Progenitor cell of endocrine pancreas (in vitro differentiated cells): ENCODE data around the gene RBM4B. TPM values are rescaled to one million over a fixed set of nuclear protein-coding genes. Genes with fewer than 3 reads are reported as not detected.

Experiments
- DNase-seq: peaks from one replicate; pipeline ENCODE4 v3.0.0; 2021; ENCODE audit warnings: low spot score; ENCODE audit not compliant: unreplicated experiment
- H3K27ac Mint-ChIP-seq: 2 replicates; pipeline ENCODE4 v1.8.0; 2021; ENCODE audit warnings: mild to moderate bottlenecking, moderate library complexity, mixed read lengths
- H3K27me3 Mint-ChIP-seq: 2 replicates; pipeline ENCODE4 v1.8.0; 2021; ENCODE audit warnings: mixed read lengths
- H3K36me3 Mint-ChIP-seq: 2 replicates; pipeline ENCODE4 v1.8.0; 2022; ENCODE audit warnings: mixed read lengths; ENCODE audit not compliant: insufficient read depth
- H3K4me1 Mint-ChIP-seq: 2 replicates; pipeline ENCODE4 v1.8.0; 2021; ENCODE audit warnings: low read depth, mixed read lengths
- H3K4me3 Mint-ChIP-seq: 2 replicates; pipeline ENCODE4 v1.8.0; 2021; ENCODE audit warnings: low read depth, mild to moderate bottlenecking, moderate library complexity, mixed read lengths
- H3K9me3 Mint-ChIP-seq: 2 replicates; pipeline ENCODE4 v1.8.0; 2021; ENCODE audit warnings: low read depth, mixed read lengths
- total RNA-seq: library from RNA; stranded (reverse); gene quantifications from 2 replicates; pipeline ENCODE4 v1.2.1, GENCODE V29; 2021
- TF ChIP-seq, protein P1 (sequence below): fragments of 200-600 bp; sonication (generic); IDR thresholded peaks from one replicate; pipeline ENCODE4 v1.5.0; 2021; ENCODE audit warnings: antibody characterized with exemption, mild to moderate bottlenecking; ENCODE audit not compliant: unreplicated experiment

RBM4B gene
- total RNA-seq, 1 donor from 2014 or later = 71.0 TPM

DNA sequence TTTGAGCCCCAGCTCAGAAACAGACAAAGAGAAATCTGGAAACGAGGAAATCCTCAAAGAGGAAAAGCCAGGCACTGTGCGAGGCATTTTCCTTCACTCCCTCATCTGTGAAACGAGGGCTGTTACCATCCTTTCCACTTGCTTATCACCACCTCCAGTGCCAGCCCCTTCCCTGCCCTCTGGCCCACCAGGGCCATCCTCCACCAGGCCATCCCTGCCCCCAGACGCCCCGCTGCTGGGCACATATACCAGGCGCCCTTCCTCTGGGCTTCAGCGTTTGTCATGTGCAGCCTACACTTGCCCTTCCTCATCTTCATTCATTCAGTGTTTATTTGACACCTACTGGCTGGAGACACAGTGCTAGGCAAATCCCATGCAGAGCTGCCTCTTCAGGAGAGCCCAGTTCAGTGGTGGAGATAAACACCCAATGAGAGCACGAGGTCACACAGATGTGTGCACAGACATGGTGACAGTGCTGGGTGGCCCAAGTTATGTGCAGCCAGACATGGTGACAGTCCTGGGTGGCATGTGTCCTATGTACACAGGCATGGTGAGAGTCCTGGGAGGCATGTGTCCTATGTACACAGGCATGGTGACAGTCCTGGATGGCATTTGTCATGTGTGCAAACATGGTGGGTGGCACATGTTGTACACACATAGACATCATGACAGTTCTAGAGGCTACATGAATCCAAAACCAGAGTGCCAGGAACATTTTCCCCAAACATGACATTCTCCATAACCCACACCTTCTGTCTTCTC lies 41.6 kb upstream of the RBM4B start:
- Mint-ChIP-seq H3K9me3 (no peaks in the 10 kb centered on the region), H3K27ac (no peak overlapping the region), H3K4me3 (no peak overlapping the region), H3K4me1 (peaks cover 14% of the 10 kb centered on the region), H3K27me3 (no peaks in the 10 kb centered on the region), H3K36me3 (peaks cover 5% of the 10 kb centered on the region)
- DNase-seq = no peak
- TF ChIP-seq, protein P1, sequence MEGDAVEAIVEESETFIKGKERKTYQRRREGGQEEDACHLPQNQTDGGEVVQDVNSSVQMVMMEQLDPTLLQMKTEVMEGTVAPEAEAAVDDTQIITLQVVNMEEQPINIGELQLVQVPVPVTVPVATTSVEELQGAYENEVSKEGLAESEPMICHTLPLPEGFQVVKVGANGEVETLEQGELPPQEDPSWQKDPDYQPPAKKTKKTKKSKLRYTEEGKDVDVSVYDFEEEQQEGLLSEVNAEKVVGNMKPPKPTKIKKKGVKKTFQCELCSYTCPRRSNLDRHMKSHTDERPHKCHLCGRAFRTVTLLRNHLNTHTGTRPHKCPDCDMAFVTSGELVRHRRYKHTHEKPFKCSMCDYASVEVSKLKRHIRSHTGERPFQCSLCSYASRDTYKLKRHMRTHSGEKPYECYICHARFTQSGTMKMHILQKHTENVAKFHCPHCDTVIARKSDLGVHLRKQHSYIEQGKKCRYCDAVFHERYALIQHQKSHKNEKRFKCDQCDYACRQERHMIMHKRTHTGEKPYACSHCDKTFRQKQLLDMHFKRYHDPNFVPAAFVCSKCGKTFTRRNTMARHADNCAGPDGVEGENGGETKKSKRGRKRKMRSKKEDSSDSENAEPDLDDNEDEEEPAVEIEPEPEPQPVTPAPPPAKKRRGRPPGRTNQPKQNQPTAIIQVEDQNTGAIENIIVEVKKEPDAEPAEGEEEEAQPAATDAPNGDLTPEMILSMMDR = no peak

- Mint-ChIP-seq H3K4me3 (no peak overlapping the region), H3K36me3 (peaks cover 11% of the 10 kb centered on the region)
Observed at GRCh38 chr11:66718320-66718971, 40.8 kb upstream of the RBM4B start.

DNA sequence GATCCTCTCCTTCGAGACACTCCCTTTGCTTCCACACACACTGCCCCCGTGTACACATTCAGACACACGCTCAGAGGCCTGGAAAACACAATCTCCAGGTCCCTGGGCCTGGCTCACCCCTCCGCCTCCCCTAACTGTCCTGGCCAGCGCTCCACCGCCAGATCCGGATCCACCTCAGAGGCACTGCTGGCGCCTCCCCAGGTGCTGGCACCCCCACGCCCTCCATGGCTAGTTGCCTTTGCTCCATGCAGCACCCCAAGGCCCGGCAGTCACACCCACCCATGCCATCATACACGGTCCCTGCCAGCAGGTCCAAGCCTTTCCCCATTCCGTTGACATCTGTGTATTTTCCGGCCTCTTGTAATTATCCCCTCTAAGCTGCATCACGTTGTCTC lies 40.2 kb upstream of the RBM4B start:
- peaks cover 13% of the 10 kb centered on the region for H3K36me3 Mint-ChIP-seq
- H3K4me1 Mint-ChIP-seq = peaks cover 11% of the 10 kb centered on the region
- DNase-seq = no peak
- H3K27me3 Mint-ChIP-seq = no peaks in the 10 kb centered on the region
- H3K27ac Mint-ChIP-seq = peak overlapping the region; percentile 25
- no peaks in the 10 kb centered on the region for H3K9me3 Mint-ChIP-seq
- TF ChIP-seq, protein P1 = no peak
- H3K4me3 Mint-ChIP-seq = no peak overlapping the region

More at GRCh38 chr11:66718320-66718971, 40.8 kb upstream of the RBM4B start:
- no peak overlapping the region for H3K27ac Mint-ChIP-seq
- H3K9me3 Mint-ChIP-seq = no peaks in the 10 kb centered on the region
- TF ChIP-seq, protein P1 = no peak
- H3K27me3 Mint-ChIP-seq = no peaks in the 10 kb centered on the region
- DNase-seq = no peak
- peaks cover 14% of the 10 kb centered on the region for H3K4me1 Mint-ChIP-seq

GRCh38 chr11:66716996-66717395 lies 39.3 kb upstream of the RBM4B start:
- Mint-ChIP-seq H3K4me1 (peaks cover 9% of the 10 kb centered on the region), H3K27ac (peak overlapping the region; percentile 25), H3K4me3 (no peak overlapping the region), H3K36me3 (peaks cover 13% of the 10 kb centered on the region), H3K9me3 (no peaks in the 10 kb centered on the region), H3K27me3 (no peaks in the 10 kb centered on the region)
- DNase-seq = no peak
- TF ChIP-seq, protein P1 = no peak

DNA sequence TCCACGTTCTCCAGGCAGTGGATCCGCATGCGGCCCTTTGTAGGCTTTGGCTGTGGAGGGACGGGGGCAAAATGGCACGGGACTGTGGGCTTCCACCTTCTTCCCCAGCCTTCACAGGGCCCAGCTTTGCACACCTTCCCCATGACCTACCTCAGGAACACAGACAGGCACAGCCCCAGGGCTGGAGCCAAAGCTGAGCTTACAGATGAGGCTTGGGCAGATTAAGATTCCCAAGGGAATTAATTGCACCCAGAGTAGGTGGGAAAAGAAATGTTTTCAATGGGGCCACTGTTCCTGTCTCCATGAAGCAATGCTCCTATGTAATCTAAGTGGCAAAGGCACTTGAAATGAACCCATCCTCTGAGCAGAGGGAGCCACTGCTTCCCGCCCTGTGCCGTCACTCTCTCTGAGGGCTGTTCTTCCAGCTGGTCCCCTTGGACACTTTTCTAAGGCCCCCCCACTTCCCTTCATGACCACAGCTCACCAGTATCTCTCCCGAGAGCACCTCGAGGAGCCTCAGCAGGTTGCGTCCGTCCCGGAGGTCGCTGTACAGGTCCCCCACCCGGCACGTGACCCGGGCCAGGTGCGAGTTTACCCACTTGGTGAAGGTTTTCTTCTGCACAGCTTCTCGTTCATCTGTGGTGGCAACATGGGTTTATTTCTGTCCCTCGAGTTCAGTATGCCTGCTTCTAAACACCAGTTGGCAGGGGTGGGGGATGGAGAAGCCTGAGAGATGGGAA lies 37.8 kb upstream of the RBM4B start:
- no peak for DNase-seq
- Mint-ChIP-seq H3K27ac (no peak overlapping the region), H3K27me3 (no peaks in the 10 kb centered on the region), H3K4me1 (peaks cover 8% of the 10 kb centered on the region), H3K4me3 (no peak overlapping the region), H3K36me3 (peaks cover 16% of the 10 kb centered on the region), H3K9me3 (no peaks in the 10 kb centered on the region)
- TF ChIP-seq, protein P1 = no peak
